Panc1 (cell line): Measurements from ENCODE around the gene TPRX1. TPM values are rescaled to one million over a fixed set of nuclear protein-coding genes. Genes with fewer than 3 reads are reported as not detected.

Source experiments
- ATAC-seq: fragments of 200-7000 bp; cut with Tn5 transposase; 2 replicates; pipeline ENCODE4 v1.9.1; 2020; ENCODE audit warnings: mild to moderate bottlenecking, moderate library complexity
- BruUV-seq: library from RNA; stranded (reverse); fragments of 400-500 nt; replicated peaks from 2 replicates; lab custom pipeline; 2021; lab: Mats Ljungman, UMichigan
- CTCF ChIA-PET: fragments of 300-600 bp; sonication (Branson Sonifier 250); formaldehyde crosslinking; loops from one replicate; lab custom pipeline; 2022; ENCODE audit warnings: antibody characterized with exemption; lab: Charles Lee
- POLR2A ChIA-PET: fragments of 300-600 bp; sonication (Branson Sonifier 250); formaldehyde crosslinking; loops from one replicate; lab custom pipeline; 2022; ENCODE audit warnings: antibody characterized with exemption; lab: Charles Lee
- DNase-seq: peaks from one replicate; pipeline ENCODE4 v3.0.0-alpha.2; 2010; ENCODE audit warnings: low read depth, low spot score
- H3K27ac ChIP-seq: 2 replicates; pipeline ENCODE4 v1.5.1; 2011; ENCODE audit warnings: mild to moderate bottlenecking, low read length, inconsistent platforms
- H3K27me3 ChIP-seq: fragments of 200-500 bp; sonication (Bioruptor generic); 2 replicates; pipeline ENCODE4 v1.6.0; 2014; ENCODE audit warnings: low read length, inconsistent platforms; ENCODE audit not compliant: control insufficient read depth, insufficient read depth
- H3K36me3 ChIP-seq: fragments of 200-500 bp; sonication (Bioruptor generic); 2 replicates; pipeline ENCODE4 v1.5.1; 2014; ENCODE audit warnings: inconsistent platforms, mild to moderate bottlenecking, low read length, moderate library complexity; ENCODE audit not compliant: control insufficient read depth, insufficient read depth
- H3K4me1 ChIP-seq: 2 replicates; pipeline ENCODE4 v1.5.1; 2011; ENCODE audit warnings: inconsistent platforms, mild to moderate bottlenecking, low read length, moderate library complexity; ENCODE audit not compliant: control insufficient read depth, insufficient read depth
- H3K4me3 ChIP-seq, 2 experiments: 2 replicates each; pipeline ENCODE4 v1.5.1; 2011 to 2012; ENCODE audit warnings: low read depth in 2 of 2, low read length in 2 of 2, mild to moderate bottlenecking in 2 of 2, inconsistent platforms in 1 of 2, moderate library complexity in 1 of 2
- H3K9me3 ChIP-seq: fragments of 200-500 bp; sonication (Bioruptor generic); 2 replicates; pipeline ENCODE4 v1.5.1; 2014; ENCODE audit warnings: low read depth, mild to moderate bottlenecking, inconsistent platforms, low read length, moderate library complexity; ENCODE audit not compliant: control insufficient read depth, insufficient read depth
- POLR2AphosphoS5 ChIP-seq: IDR thresholded peaks from 2 replicates; pipeline ENCODE4 v1.6.1; 2012; ENCODE audit warnings: mild to moderate bottlenecking, low read depth, low read length, moderate library complexity
- SIN3A ChIP-seq: IDR thresholded peaks from 2 replicates; pipeline ENCODE4 v1.6.1; 2012; ENCODE audit warnings: low read depth, mild to moderate bottlenecking, low read length, moderate library complexity, borderline replicate concordance; ENCODE audit not compliant: insufficient read depth
- TCF7L2 ChIP-seq: IDR thresholded peaks from 2 replicates; pipeline ENCODE4 v1.6.1; 2011; ENCODE audit warnings: mild to moderate bottlenecking, low read depth, low read length, inconsistent platforms
- in situ Hi-C: cut with HindIII; loops from 2 replicates; pipeline ENCODE4 v1.10.0; 2016; ENCODE audit warnings: low sequenced_read_pairs, low pct_unique_long_range_greater_than_20kb
- intact Hi-C: fragments of 100-400 bp; cut with micrococcal nuclease; formaldehyde crosslinking; loops from one replicate; pipeline ENCODE4 v1.10.0; 2022; ENCODE audit not compliant: unreplicated experiment
- total RNA-seq: library from RNA; stranded (reverse); gene quantifications from one replicate; pipeline ENCODE4 v1.2.1, GENCODE V29; 2021; ENCODE audit not compliant: unreplicated experiment
- TF ChIP-seq, protein P1 (sequence below), 2 experiments: IDR thresholded peaks; 2 replicates each; pipeline ENCODE4 v1.6.1; 2011 to 2012; ENCODE audit warnings: low read depth in 2 of 2, control low read depth in 1 of 2, low read length in 1 of 2, mild to moderate bottlenecking in 1 of 2, moderate library complexity in 1 of 2; ENCODE audit not compliant: insufficient read depth in 1 of 2
- TF ChIP-seq, protein P2 (sequence below): fragments of 450-650 bp; IDR thresholded peaks from 2 replicates; pipeline ENCODE4 v1.5.1; 2017; ENCODE audit warnings: mild to moderate bottlenecking

Gene TPRX1
- total RNA-seq, 1 experiment from 2014 or later = not detected

DNA sequence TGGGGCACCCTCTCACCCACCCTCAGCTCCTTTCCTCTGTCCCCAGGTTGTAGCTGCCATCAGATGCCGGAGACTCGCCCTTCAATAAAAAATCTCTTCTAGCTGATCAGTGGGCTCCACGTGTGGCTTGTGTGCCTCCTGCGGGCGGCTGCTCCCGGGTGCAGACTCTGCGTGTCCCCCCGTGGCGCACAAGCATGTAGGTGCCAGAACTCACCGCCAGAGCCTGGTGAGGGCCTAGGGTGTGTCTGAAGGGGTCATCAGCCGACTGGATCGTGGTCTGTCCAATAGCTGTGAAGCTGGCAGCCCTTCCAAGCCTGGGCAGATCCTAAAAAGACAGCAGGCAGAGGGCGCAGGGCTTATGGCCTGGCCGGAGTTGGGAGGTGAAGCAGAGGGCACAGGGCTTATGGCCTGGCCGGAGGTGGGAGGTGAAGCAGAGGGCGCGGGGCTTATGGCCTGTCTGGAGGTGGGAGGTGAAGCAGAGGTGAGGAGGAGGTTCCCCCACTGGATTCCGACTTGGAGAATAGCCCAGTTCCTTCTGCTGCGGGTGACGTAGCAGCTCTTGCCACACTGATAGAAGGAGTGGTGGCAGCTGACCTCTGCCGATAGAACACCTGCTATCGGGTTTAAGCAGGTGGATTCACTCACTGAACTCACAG is 47.3 kb downstream of the TPRX1 start:
- H3K27ac ChIP-seq = no peak overlapping the region
- BruUV-seq = no TSS peak
- H3K36me3 ChIP-seq = no peaks in the 10 kb centered on the region; the same call in 1 of the 2 replicates
- ChIA-PET CTCF (no interaction called here), POLR2A (no interaction called here)
- H3K9me3 ChIP-seq = no peaks in the 10 kb centered on the region
- TF ChIP-seq, protein P1, sequence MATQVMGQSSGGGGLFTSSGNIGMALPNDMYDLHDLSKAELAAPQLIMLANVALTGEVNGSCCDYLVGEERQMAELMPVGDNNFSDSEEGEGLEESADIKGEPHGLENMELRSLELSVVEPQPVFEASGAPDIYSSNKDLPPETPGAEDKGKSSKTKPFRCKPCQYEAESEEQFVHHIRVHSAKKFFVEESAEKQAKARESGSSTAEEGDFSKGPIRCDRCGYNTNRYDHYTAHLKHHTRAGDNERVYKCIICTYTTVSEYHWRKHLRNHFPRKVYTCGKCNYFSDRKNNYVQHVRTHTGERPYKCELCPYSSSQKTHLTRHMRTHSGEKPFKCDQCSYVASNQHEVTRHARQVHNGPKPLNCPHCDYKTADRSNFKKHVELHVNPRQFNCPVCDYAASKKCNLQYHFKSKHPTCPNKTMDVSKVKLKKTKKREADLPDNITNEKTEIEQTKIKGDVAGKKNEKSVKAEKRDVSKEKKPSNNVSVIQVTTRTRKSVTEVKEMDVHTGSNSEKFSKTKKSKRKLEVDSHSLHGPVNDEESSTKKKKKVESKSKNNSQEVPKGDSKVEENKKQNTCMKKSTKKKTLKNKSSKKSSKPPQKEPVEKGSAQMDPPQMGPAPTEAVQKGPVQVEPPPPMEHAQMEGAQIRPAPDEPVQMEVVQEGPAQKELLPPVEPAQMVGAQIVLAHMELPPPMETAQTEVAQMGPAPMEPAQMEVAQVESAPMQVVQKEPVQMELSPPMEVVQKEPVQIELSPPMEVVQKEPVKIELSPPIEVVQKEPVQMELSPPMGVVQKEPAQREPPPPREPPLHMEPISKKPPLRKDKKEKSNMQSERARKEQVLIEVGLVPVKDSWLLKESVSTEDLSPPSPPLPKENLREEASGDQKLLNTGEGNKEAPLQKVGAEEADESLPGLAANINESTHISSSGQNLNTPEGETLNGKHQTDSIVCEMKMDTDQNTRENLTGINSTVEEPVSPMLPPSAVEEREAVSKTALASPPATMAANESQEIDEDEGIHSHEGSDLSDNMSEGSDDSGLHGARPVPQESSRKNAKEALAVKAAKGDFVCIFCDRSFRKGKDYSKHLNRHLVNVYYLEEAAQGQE (IDR thresholded peaks at IDR 0.05; ENCODE audit: insufficient read depth in 1 of 2, low read depth in 2 of 2, low read length in 1 of 2) = no peak
- no peak for TF ChIP-seq POLR2AphosphoS5
- TF ChIP-seq TCF7L2 = no peak
- TF ChIP-seq, protein P2, sequence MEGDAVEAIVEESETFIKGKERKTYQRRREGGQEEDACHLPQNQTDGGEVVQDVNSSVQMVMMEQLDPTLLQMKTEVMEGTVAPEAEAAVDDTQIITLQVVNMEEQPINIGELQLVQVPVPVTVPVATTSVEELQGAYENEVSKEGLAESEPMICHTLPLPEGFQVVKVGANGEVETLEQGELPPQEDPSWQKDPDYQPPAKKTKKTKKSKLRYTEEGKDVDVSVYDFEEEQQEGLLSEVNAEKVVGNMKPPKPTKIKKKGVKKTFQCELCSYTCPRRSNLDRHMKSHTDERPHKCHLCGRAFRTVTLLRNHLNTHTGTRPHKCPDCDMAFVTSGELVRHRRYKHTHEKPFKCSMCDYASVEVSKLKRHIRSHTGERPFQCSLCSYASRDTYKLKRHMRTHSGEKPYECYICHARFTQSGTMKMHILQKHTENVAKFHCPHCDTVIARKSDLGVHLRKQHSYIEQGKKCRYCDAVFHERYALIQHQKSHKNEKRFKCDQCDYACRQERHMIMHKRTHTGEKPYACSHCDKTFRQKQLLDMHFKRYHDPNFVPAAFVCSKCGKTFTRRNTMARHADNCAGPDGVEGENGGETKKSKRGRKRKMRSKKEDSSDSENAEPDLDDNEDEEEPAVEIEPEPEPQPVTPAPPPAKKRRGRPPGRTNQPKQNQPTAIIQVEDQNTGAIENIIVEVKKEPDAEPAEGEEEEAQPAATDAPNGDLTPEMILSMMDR = no peak
- no peak for TF ChIP-seq SIN3A
- in situ Hi-C loops = no loop called here
- H3K4me1 ChIP-seq = no peaks in the 10 kb centered on the region
- H3K27me3 ChIP-seq = no peaks in the 10 kb centered on the region
- intact Hi-C loops = no loop called here
- ATAC-seq = no peak
- no peak overlapping the region for H3K4me3 ChIP-seq
- no peak for DNase-seq

DNA sequence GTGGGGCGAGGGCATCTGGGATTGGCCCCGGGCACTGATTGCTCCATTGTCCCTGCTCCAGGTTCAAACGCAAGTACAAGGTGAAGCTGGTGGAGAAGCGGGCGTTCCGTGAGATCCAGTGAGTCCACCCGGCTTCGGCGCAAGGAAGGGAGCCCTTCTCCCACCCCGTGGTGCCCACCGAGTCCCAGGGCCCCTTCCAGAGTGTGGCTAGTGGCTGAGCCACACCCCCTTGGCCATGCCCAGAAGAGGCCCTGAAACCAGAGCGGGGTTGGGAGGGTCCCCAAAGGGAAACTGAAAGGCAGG is 47.8 kb downstream of the TPRX1 start:
- ATAC-seq (no peak), DNase-seq (no peak)
- BruUV-seq = no TSS peak
- Histone ChIP-seq H3K9me3 (no peaks in the 10 kb centered on the region), H3K36me3 (no peaks in the 10 kb centered on the region; the same call in 1 of the 2 replicates), H3K27me3 (no peaks in the 10 kb centered on the region), H3K27ac (no peak overlapping the region), H3K4me1 (no peaks in the 10 kb centered on the region), H3K4me3 (no peak overlapping the region)
- in situ Hi-C loops (no loop called here), intact Hi-C loops (no loop called here)
- ChIA-PET CTCF (no interaction called here), POLR2A (no interaction called here)
- TF ChIP-seq, protein P1 (IDR thresholded peaks at IDR 0.05; ENCODE audit: insufficient read depth in 1 of 2, low read depth in 2 of 2, low read length in 1 of 2) = no peak
- TF ChIP-seq SIN3A = no peak
